Raji (cell line): ENCODE data around the gene PRKCA.

Experiments
- POLR2A ChIP-seq: IDR thresholded peaks from 2 replicates; pipeline ENCODE4 v1.6.1; 2011; ENCODE audit warnings: low read depth, low read length, control low read depth; ENCODE audit not compliant: insufficient read depth

Gene PRKCA

DNA sequence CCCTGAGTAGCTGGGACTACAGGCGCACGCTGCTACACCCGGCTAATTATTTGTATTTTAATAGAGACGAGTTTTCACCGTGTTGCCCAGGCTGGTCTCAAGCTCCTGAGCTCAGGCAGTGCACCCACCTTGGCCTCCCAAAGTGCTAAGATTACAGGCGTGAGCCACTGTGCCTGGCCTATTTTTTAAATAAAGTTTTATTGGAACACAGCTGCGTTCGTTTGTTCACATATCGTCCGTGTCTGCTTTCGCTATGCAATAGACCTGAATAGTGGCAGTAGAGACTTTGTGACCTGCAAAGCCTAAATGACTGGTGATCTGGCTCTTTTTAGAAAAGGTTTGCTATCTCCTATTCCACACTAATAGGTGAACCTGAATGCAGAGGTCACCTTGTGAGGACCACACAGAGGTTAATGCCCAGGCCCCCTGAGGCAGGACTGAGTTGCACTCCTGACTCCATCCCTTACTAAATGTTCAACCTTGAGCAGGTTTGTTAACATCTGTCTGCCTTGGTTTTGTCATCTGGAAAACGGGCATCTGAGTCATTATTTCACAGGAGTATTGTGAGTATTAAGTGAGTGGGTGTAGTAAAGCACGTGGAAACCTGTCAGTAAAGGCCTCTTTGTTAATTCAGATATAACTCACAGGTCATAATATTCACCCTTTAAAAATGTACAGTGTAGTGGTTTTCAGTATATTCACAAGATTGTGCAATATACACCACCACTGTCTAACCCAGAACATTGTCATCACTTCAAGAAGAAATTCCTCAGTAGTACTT lies 375.0 kb downstream of the PRKCA start:
- TF ChIP-seq POLR2A: no peak

DNA sequence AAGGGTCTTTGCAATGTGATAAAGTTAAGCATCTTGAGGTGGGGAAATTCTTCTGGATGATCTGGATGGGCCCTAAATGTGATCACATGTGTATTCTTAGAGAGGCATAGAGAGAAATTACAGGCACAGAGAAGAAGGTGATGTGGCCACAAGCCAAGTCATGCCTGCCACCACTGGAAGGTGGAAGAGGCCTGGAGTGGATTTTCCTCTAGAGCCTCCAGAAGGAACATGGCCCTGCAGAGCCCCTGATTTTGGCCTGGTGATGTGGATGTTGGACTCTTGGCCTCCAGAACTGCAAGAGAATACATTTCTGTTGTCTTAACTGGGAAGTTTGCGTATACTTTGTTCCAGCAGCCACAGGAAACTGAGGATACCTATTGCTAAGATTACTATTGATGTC lies 375.6 kb downstream of the PRKCA start:
- no peak for TF ChIP-seq POLR2A

DNA sequence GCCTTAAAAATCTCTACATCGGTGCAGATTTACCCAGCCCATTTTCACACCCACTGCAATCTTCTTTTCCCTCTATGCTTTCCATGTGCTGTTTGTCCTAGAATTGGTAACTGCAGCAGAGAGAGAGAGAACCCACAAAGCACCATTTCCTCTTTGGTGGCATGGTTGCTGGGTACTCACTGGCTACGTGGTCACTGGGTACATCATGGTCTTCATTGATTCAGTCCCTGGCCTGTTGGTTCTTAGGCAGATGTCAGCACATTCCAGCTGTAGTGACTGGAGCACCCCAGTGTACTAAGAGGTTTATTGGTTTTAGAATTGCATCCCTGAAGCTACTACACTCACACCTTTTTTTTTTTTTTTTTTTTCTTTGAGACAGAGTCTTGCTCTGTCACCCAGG lies 376.4 kb downstream of the PRKCA start:
- no peak for TF ChIP-seq POLR2A

DNA sequence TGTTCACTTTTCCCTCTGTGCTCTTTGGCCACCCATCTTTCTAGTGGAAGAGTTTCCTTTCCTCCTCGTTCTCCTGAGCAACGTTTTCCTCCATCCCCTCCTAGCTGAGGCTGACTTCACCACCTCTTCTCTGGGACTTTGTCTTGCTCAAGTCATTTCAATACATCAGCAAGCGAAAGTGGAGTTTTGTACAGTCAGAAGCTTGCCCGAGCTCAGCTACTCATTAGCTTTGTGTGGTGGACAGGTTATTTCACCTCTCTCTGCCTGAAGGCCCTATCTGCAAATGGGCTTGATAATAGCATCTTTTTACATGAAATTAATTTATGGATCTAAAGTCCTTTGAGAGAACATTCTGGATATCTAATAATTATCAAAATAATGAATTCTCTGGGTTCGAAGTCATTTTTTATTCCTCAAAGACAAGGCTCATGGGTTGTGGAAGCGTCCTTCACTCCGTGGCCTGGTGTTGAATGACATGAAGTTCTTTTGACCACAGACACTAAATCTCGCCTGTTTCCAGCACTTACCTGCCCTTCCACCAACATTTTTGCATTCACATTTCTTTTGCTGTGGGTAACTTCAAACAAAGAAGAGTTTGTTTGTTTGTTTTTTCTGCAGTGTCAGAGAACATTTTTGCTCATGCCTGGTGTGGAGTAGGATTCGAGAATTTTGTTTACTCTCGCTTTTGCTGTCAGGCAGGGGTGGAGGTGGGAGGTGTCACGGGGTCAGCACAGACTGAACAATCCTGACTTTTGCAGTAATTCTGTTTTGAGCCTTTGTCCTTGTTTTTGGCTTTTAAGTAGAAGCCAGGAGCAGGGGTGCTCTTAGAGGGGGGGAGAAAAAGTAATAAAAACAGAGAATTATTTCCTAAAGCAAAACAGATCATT lies 377.5 kb downstream of the PRKCA start:
- no peak for TF ChIP-seq POLR2A

DNA sequence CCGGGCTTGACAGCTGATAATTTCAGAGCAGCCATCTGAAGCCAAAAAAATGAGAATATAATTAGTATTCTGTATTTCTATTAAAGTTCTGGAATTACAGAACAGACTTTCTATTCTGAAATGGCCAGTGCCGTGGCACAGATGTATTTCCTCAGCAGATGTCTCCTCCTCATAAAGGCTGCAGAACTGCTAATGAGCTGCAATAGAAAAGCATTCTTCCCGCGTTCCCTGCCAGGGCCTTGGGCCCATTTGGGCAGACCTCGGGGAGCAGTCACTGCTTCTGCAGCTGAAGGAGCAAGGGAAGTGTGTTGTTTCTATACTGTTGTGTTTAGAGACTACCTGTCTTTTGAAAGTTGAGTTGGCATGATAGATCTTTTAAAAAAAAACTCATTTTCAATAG lies 379.9 kb downstream of the PRKCA start:
- TF ChIP-seq POLR2A: no peak

DNA sequence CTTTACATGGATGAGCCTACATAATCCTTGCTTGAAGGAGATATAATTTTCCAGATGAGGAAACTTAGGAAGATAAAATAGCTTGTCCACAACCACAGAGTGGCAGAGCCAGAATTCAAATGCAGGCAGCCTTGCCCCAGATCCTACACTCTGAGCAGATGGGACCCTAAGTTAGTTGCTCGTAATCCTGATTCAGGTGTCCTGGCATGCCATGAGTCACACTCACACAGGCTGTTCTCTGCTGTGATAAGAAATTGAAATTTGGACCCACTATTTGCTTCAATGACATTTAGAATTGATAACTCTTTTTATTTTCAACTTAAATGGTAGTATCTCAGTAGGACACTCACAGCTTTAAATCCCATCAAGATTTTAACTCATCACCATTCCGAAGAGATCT lies 381.8 kb downstream of the PRKCA start:
- no peak for TF ChIP-seq POLR2A

DNA sequence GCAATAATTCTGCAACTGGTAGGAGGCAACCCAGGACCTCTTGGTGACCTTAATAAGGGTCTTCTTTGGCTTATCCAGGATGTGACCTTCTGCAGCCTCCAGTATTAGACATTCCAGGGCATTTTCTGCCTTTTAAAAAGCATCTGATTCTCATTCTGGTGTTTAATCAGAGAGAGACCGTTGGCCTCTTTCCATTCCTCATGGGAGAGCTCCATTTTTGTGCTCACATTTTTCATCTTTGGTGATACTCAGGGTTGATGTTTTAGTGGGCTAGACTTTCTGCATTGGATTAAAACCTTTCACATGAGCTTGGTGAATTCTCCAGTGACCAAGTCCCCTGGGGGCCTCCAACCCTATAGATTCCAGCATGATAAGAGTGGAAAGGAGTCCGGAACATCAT lies 382.3 kb downstream of the PRKCA start:
- no peak for TF ChIP-seq POLR2A

DNA sequence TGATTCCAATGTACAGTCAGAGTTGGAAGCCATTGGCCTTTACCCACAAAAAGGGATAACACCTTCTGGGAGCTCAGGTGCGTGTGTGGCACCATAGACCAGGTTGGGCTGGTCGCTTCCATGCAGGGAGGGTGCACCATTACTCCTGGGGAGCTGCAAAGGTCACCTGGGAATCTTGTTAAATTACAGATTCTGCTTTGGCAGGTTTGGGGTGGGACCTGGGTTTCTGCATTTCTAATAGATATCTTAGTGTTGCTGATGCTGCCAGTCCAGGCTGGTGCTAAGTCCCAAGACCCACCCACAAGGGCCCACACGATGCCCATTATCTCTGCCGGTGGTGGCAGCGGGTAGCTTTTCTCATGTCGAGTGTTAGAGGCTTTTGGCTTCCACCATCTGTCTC lies 384.2 kb downstream of the PRKCA start:
- no peak for TF ChIP-seq POLR2A

DNA sequence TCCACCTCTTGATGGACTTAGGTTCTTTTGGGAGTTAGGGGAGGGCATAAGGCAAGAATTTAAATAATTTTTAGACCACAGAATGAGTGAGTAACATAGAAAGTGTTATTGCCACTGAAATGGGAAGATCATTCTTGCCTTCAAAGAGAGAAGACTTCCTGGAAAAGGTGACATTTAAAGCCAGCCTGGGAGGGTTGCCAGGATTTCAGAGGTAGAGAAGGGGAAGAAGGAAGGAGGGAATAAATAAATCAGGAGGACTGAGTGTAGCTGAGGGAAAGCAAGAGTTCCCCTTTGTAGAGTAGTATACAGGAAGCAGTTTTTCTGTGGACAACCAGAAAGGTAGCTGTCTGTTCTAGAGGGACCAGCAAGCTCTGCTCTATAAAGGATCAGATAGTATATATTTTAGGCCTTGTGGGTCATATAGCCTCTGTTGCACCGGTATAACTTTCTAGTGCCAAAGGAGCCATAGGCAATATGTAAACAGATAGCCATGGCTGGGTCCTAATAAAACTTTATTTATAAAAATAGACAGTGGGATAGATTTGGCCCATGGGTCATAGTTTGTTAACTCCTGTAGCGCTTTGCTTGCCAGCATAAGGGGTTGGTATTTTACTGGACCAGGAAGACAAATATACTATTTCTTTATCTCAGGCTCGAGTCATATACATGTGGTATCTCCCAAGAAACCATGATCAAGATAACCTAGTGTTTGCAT lies 385.3 kb downstream of the PRKCA start:
- no peak for TF ChIP-seq POLR2A

DNA sequence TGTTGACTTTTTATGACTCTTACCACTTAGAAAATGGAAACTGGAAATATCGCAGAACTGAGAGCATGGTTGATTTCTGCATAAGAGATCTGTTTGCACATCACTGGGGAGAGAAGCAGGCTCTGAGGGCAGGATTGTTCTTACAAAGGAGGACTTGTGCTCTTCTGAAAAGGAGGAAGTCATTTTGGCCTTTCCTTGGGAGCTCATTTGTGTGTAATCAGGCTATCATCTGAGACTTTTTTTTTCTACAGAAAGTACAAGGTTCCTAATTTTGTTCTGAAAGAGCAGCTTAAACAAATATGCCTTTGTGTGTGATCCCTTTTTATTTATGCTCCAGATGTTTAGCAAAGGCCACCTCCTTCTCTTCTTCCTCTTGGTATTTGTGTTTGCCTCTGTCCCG lies 386.8 kb downstream of the PRKCA start:
- TF ChIP-seq POLR2A: no peak

DNA sequence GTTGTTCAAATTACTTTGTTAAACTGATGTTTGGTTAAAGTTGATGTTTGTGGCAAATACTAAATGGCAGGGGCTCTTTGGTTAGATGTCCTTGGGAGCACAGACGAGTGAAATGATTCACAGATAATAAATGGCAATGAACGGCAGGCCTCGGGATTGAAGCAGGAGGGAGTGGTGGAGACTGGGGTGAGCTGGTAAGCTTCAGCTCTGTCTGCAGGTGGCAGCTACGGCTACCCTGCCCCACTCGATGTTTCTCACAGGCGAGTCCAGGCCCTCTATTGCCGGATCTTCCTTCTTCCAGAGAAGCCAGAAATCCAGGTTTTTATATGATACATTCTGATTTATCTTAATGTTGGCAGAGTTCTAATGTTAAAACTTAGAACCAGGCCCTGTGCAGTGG lies 387.8 kb downstream of the PRKCA start:
- TF ChIP-seq POLR2A: no peak

DNA sequence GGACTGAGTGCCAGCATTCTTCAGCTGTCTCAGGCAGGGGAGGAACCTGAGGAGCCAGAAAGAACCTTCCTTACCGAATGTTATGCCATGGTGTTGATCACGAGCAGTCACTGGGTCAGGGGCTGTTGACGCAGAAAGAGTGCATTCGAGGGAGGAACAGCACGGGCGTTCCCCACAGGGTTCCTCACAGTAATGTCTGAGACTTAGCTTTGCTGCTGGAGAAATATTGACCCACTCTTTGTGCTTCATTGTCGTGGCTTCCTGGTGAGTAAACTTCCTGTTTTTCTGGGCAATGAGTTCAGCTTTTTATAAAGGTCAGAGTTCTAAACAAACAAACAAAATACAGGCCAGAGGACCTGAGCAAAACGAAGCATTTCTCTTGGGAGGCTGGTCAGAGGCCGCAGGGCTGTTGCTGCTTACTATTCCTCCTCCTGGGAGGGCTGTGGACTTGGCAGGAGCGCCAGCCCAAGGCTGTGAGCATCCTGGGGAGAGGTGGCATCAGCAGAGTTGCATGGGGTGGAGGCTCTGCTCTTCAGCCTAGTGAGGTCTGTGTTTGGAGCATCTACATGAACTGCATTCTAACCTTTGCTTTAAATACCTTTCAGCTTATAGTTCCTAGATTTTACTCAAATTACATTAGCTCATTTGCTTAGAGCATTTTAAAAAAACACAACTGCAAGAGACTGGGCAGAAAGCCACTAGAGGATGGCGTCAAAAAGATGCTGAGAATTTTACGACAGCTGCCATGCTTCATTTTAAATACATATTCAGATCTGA lies 389.4 kb downstream of the PRKCA start:
- TF ChIP-seq POLR2A: no peak

DNA sequence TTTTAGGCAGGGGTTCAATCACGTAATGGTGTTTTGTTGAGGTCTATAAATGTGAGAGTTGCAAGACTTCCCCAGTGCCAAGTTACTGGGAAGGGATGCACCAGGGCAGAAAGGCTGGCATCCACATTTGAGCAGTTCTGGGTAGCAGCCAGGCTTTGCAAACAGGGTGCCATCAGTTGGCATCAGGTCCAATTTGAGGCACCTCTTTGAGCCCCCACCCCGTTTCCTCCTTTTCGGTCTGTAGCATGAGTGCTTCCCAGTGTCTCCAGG lies 389.9 kb downstream of the PRKCA start:
- no peak for TF ChIP-seq POLR2A

DNA sequence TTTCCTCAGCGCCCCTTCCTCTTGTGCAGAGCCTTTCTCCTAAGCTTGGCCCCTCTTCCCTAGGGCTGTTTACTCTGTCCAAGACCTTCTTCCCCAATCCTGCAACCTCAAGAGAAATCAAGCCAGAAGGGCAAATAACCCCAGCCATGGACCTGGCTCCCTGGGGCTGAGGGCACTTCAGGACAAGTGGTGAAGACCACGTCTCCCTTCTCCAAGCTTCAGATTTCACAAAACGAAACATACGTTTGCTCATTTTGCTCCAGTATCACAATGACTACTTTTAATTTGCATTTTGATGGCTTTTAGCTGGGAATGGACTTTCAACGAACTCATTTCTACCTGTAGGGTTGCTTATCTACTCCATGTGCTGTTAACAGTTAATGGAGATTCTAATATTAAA lies 392.7 kb downstream of the PRKCA start:
- no peak for TF ChIP-seq POLR2A

DNA sequence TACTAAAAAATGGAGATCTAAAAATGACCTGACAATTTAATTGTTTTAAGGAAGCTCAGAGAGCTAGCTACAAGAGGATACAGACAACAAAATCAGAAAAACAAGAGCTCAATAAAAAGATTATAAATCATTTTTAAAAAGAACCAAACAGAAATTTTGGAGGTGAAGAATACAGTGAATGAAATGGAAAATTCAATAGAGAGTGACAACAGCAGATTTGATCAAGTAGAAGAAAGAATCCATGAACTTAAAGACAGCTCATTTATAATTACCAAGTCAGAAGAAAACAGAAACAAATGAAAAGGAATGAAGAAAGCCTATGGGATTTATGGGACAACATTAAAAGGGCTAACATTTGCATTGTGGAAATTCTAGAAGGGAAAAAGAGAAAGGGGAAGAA lies 395.9 kb downstream of the PRKCA start:
- TF ChIP-seq POLR2A: no peak
